C4-2B (cell line): Measurements from ENCODE around the gene HES6.

ENCODE experiments used
- CTCF ChIP-seq: fragments of 450-650 bp; conservative IDR thresholded peaks from 2 replicates; pipeline ENCODE4 v1.5.1; 2017; ENCODE audit warnings: mild to moderate bottlenecking
- ZFX ChIP-seq: fragments of 450-650 bp; IDR thresholded peaks from 2 replicates; pipeline ENCODE4 v1.6.1; 2017

- no peak for TF ChIP-seq CTCF
- TF ChIP-seq ZFX, result no peak
Observed at GRCh38 chr2:238203973-238204683, 35.7 kb downstream of the HES6 start.
